ENCODE measurements around the gene NAA10. TPM values are rescaled to one million over a fixed set of nuclear protein-coding genes. Genes with fewer than 3 reads are reported as not detected.

NAA10 gene
- polyA plus RNA-seq, 3 donors, result 54.7 to 62.2 (median 61.4) TPM

DNA sequence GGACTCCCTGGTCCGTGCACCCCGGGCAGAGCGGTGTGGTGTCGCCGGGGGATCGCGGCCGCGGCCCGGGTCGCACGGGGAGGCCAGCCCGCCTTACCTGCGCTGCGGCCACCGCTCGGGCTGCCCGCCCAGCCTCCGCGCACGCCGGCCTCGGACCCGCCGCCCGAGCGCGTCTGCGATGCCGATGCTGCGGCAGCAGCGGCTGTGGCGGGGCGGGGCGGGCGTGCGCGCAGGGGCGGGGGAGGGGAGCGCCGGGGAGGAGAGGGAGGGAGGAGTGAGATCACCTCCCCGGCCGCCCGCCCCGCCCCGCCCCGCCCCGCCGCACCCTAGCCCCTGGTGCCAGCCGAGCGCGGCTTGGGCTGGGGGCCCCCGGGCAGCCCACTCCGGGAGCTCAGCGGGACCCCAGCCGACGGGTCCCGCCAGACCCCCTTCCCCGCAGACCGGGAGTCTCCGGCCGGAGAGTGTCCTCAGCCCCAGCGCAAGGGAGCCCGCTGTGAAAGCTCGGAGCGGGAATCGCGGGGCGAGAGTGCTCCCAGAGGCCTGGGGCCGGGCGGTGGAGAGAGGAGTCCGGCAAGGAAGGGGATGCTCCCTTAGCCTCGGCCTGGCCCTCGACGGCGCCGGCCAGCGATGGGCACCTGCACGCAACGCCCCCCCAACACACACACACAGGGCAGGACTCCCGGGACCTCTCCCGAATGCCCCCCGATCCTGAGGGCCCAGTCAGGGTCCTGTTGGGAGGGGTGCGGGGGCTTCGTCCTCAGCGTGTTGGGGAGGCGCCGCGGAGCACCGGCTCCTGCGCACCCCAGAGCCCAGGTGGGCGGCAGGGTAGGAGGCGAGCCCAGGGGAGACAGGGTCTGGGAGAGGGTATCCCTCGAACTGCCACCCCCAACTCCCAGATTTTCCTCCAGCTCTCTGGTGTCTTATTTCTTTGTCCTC is 48.6 kb downstream of the NAA10 start, which contains the start of gene L1CAM:
Gene L1CAM, minus strand, starts transcription at position 206 of the 936 bp plus-strand sequence. CDS start 10,337 bp downstream, outside the sequence.
- no peak for DNase-seq (ENCODE audit: low read depth in 3 of 3, low spot score in 2 of 3)

- DNase-seq (ENCODE audit: low read depth in 3 of 3, low spot score in 2 of 3), result no peak
These were observed 49.5 kb downstream of the NAA10 start for GRCh38 chrX:153885208-153885787.

GRCh38 chrX:153884590-153884989 is 50.2 kb downstream of the NAA10 start:
- no peak for DNase-seq (ENCODE audit: low read depth in 3 of 3, low spot score in 2 of 3)

GRCh38 chrX:153884136-153884535 is 50.7 kb downstream of the NAA10 start:
- no peak for DNase-seq (ENCODE audit: low read depth in 3 of 3, low spot score in 2 of 3)

DNA sequence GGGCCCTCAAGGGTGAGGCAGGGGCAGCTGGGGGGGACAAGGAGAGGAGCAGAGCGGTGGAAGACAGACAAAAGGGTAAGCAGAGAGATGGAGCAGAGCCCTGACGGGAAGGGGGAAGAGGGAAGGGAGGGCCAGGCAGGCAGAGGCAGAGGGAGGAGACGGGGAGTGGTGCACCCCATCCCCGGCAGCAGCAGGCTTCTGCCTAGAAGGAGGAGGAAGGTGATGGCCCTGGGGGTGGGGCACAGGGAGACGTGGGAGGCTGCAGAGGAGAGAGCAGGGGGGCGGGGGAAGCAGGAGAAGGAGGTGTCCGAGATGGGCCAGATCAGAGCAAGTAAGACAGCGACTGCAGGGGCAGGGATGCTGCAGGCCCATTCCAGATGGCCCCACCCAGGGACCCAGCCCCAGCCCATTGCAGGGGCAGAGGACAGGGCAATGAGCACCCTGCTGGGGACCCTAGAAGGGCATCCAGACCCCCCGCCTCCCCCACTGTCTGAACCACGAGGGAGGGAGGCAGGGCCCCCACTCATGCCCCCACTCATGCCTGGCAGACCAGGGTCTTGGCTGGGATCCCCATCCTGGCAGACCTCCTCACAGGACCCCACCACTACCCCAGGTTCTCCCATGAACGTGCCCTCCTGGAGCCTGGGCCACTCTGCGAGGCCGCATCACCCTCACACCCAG is 51.5 kb downstream of the NAA10 start:
- DNase-seq (ENCODE audit: low read depth in 3 of 3, low spot score in 2 of 3), result no peak

DNA sequence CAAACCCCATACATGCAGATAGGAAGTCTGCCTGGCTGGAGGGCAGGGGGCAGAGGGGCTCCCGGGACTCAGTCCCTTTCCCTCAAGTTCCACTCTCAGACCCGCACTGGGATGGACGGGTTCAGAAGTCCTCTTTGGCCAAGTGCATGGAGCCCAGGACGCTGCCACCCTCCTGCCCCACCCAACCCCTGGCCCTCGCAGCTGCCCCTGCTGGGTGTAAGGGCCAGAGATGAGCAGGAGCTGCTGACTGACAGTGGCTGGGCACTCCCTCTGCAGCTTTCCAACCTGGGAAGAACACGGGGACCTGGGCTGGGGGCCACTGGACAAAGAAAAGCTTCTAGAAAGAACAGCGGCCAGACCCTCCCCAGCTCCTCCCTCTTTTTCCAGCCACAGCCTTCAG is 52.3 kb downstream of the NAA10 start:
- DNase-seq (ENCODE audit: low read depth in 3 of 3, low spot score in 2 of 3), result no peak

GRCh38 chrX:153882086-153882498 is 52.7 kb downstream of the NAA10 start:
- DNase-seq (ENCODE audit: low read depth in 3 of 3, low spot score in 2 of 3), result no peak

GRCh38 chrX:153881281-153881680 is 53.6 kb downstream of the NAA10 start:
- DNase-seq (ENCODE audit: low read depth in 3 of 3, low spot score in 2 of 3), result no peak

GRCh38 chrX:153880440-153880815 is 54.4 kb downstream of the NAA10 start:
- DNase-seq (ENCODE audit: low read depth in 3 of 3, low spot score in 2 of 3), result no peak

GRCh38 chrX:153879741-153880439 is 54.9 kb downstream of the NAA10 start:
- no peak for DNase-seq (ENCODE audit: low read depth in 3 of 3, low spot score in 2 of 3)

Other genes with a start within 250 kb of the NAA10 start
- 10 to 100 TPM; 39.9 to 47.3 (median 40.5) TPM for gene SLC6A8, start 247.1 kb downstream of the NAA10 start, polyA plus RNA-seq (ENCODE audit: insufficient read length in 3 of 3)
- 100 to 1,000 TPM; 191 to 206 (median 202) TPM for gene BCAP31, start 210.7 kb downstream of the NAA10 start, polyA plus RNA-seq (ENCODE audit: insufficient read length in 3 of 3)
- 1 to 10 TPM; 7.2 to 7.7 (median 7.4) TPM for gene ABCD1, start 210.2 kb downstream of the NAA10 start, polyA plus RNA-seq (ENCODE audit: insufficient read length in 3 of 3)
- 1 to 10 TPM in 2 of 3 donors, under 1 TPM in 1; 0.96 to 1.7 (median 1.6) TPM for gene PLXNB3, start 170.8 kb downstream of the NAA10 start, polyA plus RNA-seq (ENCODE audit: insufficient read length in 3 of 3)
- gene SRPK3, start 154.0 kb downstream of the NAA10 start, polyA plus RNA-seq (ENCODE audit: insufficient read length in 3 of 3), result under 1 TPM; 0.55 to 0.78 (median 0.72) TPM
- gene IDH3G, start 140.7 kb downstream of the NAA10 start, polyA plus RNA-seq (ENCODE audit: insufficient read length in 3 of 3), result 10 to 100 TPM; 71.7 to 83.7 (median 77.2) TPM
- gene SSR4, start 140.4 kb downstream of the NAA10 start, polyA plus RNA-seq (ENCODE audit: insufficient read length in 3 of 3), result 100 to 1,000 TPM; 135 to 164 (median 160) TPM
- 1 to 10 TPM; 6.8 to 7.1 (median 6.9) TPM for gene PDZD4, start 104.5 kb downstream of the NAA10 start, polyA plus RNA-seq (ENCODE audit: insufficient read length in 3 of 3)
- gene L1CAM, start 48.9 kb downstream of the NAA10 start, polyA plus RNA-seq (ENCODE audit: insufficient read length in 3 of 3), result 10 to 100 TPM; 39.8 to 50.8 (median 47.8) TPM
- 1 to 10 TPM; 1.4 to 2.4 (median 1.7) TPM for gene AVPR2, start 30.4 kb downstream of the NAA10 start, polyA plus RNA-seq (ENCODE audit: insufficient read length in 3 of 3)
- 10 to 100 TPM; 23.5 to 25.8 (median 23.5) TPM for gene ARHGAP4, start 8.8 kb downstream of the NAA10 start, polyA plus RNA-seq (ENCODE audit: insufficient read length in 3 of 3)
- gene RENBP, start 9.6 kb upstream of the NAA10 start, polyA plus RNA-seq (ENCODE audit: insufficient read length in 3 of 3), result 10 to 100 TPM; 13.9 to 17.9 (median 17.2) TPM
- gene HCFC1, start 36.8 kb upstream of the NAA10 start, polyA plus RNA-seq (ENCODE audit: insufficient read length in 3 of 3), result 10 to 100 TPM; 31.7 to 37.5 (median 36.7) TPM
- 1 to 10 TPM; 5.8 to 6.1 (median 6.0) TPM for gene TMEM187, start 37.7 kb upstream of the NAA10 start, polyA plus RNA-seq (ENCODE audit: insufficient read length in 3 of 3)
- 10 to 100 TPM; 47.8 to 55.8 (median 53.0) TPM for gene IRAK1, start 84.9 kb upstream of the NAA10 start, polyA plus RNA-seq (ENCODE audit: insufficient read length in 3 of 3)
- 10 to 100 TPM; 23.6 to 27.9 (median 27.4) TPM for gene MECP2, start 162.7 kb upstream of the NAA10 start, polyA plus RNA-seq (ENCODE audit: insufficient read length in 3 of 3)
- gene OPN1LW, start 209.2 kb upstream of the NAA10 start, polyA plus RNA-seq (ENCODE audit: insufficient read length in 3 of 3), result not detected
- not detected for gene OPN1MW, start 247.6 kb upstream of the NAA10 start, polyA plus RNA-seq (ENCODE audit: insufficient read length in 3 of 3)

Data from right renal cortex interstitium (tissue), 3 donors.